Breast epithelium (tissue), 4 donors: ENCODE data around the gene CA14. TPM values are rescaled to one million over a fixed set of nuclear protein-coding genes. Genes with fewer than 3 reads are reported as not detected.
A peak's percentile ranks its signal among the peaks of the same experiment; 100 is the strongest.

Experiments
- DNase-seq, 2 donors: peaks; one replicate each; pipeline ENCODE4 v3.0.0-alpha.2; 2019; ENCODE audit warnings: low spot score in 2 of 2
- H3K27ac ChIP-seq, 2 donors: fragments of 200-600 bp; sonication (generic) in 1 of 2; one replicate each; pipeline ENCODE4 v1.5.1; 2016 to 2019; ENCODE audit warnings: mild to moderate bottlenecking in 1 of 2
- H3K27me3 ChIP-seq, 2 donors: fragments of 200-600 bp; sonication (generic) in 1 of 2; one replicate each; pipeline versions ENCODE4 v1.5.1 to v1.6.0; 2017 to 2019; ENCODE audit warnings: control low read depth in 1 of 2, mild to moderate bottlenecking in 1 of 2
- H3K36me3 ChIP-seq: fragments of 200-600 bp; one replicate; pipeline ENCODE4 v1.5.1; 2019
- H3K4me1 ChIP-seq, 2 donors: fragments of 200-600 bp; sonication (generic); one replicate each; pipeline ENCODE4 v1.5.1; 2016 to 2019; ENCODE audit warnings: control low read depth in 1 of 2
- H3K4me3 ChIP-seq, 3 donors: fragments of 200-600 bp; sonication (generic); 1 replicate in 2 of 3; 2 replicates in 1 of 3; pipeline ENCODE4 v1.5.1; 2016 to 2019; ENCODE audit warnings: mild to moderate bottlenecking in 3 of 3, moderate library complexity in 2 of 3
- H3K9me3 ChIP-seq, 2 donors: fragments of 200-600 bp; sonication (generic) in 1 of 2; one replicate each; pipeline ENCODE4 v1.5.1; 2016 to 2019; ENCODE audit warnings: control low read depth in 1 of 2
- CTCF ChIP-seq, 3 donors: fragments of 450-650 bp; IDR thresholded peaks; one replicate each; pipeline ENCODE4 v1.5.1; 2016 to 2017; ENCODE audit warnings: antibody characterized with exemption in 3 of 3, mild to moderate bottlenecking in 3 of 3, moderate library complexity in 3 of 3
- POLR2A ChIP-seq: fragments of 450-650 bp; IDR thresholded peaks from one replicate; pipeline ENCODE4 v1.6.1; 2016; ENCODE audit warnings: antibody characterized with exemption, mild to moderate bottlenecking, moderate library complexity
- POLR2AphosphoS5 ChIP-seq, 3 donors: sonication (generic); formaldehyde crosslinking; IDR thresholded peaks; one replicate each; pipeline ENCODE4 v1.6.1; 2017; ENCODE audit warnings: antibody characterized with exemption in 3 of 3
- intact Hi-C: fragments of 100-400 bp; cut with DNase I; formaldehyde crosslinking; loops from one replicate; pipeline ENCODE4 v1.15.1; 2023; ENCODE audit warnings: low total_unique reads
- total RNA-seq, 3 donors: library from RNA; depleted of rRNA; stranded (reverse); fragments of >200 nt; gene quantifications; one replicate each; pipeline ENCODE4 v1.1.0, GENCODE V29; 2016

The CA14 gene
- total RNA-seq, 3 donors from 2014 or later: not detected

DNA sequence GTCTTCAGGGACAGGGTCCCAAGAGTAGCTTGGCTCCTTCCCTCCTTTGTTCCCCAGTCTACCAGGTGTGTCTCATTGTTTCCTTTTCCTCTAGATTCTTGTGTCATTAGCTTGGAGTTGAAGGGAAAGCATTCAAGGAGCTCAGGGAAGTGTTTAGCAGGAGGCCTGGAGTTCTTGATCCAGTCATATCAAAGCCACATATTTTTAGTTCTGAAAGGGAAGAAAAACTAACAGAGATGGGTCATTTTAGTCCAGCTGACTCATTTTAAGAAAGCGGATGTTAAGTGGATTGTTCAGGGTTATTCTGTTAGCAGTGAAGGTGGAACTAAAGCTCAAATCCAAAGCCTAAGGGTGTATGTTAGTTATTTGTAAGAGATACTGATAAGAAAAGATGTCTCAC is 15.7 kb downstream of the CA14 start:
- H3K4me1 ChIP-seq: no peaks in the 10 kb centered on the region
- DNase-seq: no peak
- no peaks in the 10 kb centered on the region for H3K36me3 ChIP-seq
- peak overlapping the region; percentile 18 to 48 for H3K27ac ChIP-seq
- TF ChIP-seq POLR2A (no peak), CTCF (IDR thresholded peaks at IDR 0.05) (no peak), POLR2AphosphoS5 (IDR thresholded peaks at IDR 0.05) (no peak)
- intact Hi-C loops: no loop called here
- H3K27me3 ChIP-seq: no peaks in the 10 kb centered on the region
- H3K9me3 ChIP-seq: no peaks in the 10 kb centered on the region
- peak overlapping the region in 2 of 3 donors; percentile 22 to 50 for H3K4me3 ChIP-seq

- peaks cover 0 to 6% of the 10 kb centered on the region in 2 donors for H3K4me1 ChIP-seq
- H3K9me3 ChIP-seq: no peaks in the 10 kb centered on the region
- no peaks in the 10 kb centered on the region for H3K27me3 ChIP-seq
- intact Hi-C loops: no loop called here
- H3K4me3 ChIP-seq: no peak overlapping the region
- H3K27ac ChIP-seq: peak overlapping the region; percentile 89 to 91
- no peak for DNase-seq
- H3K36me3 ChIP-seq: no peaks in the 10 kb centered on the region
- TF ChIP-seq CTCF (IDR thresholded peaks at IDR 0.05) (no peak), POLR2AphosphoS5 (IDR thresholded peaks at IDR 0.05) (no peak), POLR2A (no peak)
Measured at GRCh38 chr1:150280138-150280707, 22.6 kb downstream of the CA14 start.

DNA sequence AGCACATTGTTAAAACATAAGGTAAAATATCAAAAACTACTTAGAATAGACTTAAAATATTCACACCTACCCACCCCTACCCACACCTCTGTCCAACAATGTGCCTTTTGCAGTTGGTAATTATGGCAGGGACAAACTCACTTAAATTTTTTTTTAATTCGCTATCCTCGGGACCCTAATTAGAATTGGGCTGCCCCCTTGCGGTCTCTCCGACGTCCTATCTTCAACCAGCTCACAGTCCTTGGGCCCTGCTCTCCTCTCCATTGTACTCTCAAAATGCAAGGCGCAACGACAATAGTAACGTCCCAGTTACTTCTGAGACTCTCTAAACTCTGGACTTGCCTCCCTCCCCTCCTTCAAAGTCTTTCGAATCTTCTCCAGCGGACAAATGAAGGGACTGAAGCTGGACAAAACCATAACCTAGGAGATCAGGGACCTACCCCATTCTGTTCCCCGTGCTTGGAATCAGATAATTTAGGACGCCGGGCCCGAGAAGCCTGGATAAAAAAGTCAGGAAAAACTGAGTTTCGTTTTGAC is 23.7 kb downstream of the CA14 start:
- H3K4me1 ChIP-seq: peaks cover 0 to 6% of the 10 kb centered on the region in 2 donors
- no peaks in the 10 kb centered on the region for H3K9me3 ChIP-seq
- H3K36me3 ChIP-seq: peaks cover 2% of the 10 kb centered on the region
- intact Hi-C loops: no loop called here
- peak overlapping the region; percentile 89 to 91 for H3K27ac ChIP-seq
- H3K4me3 ChIP-seq: peak overlapping the region; percentile 43 to 75 (median 59)
- TF ChIP-seq CTCF (IDR thresholded peaks at IDR 0.05) (peak; percentile 62 to 70 (median 68)), POLR2AphosphoS5 (IDR thresholded peaks at IDR 0.05) (peak in 1 of 3 donors; percentile 43), POLR2A (no peak)
- H3K27me3 ChIP-seq: no peaks in the 10 kb centered on the region
- peak in 1 of 2 donors; percentile 50 for DNase-seq

DNA sequence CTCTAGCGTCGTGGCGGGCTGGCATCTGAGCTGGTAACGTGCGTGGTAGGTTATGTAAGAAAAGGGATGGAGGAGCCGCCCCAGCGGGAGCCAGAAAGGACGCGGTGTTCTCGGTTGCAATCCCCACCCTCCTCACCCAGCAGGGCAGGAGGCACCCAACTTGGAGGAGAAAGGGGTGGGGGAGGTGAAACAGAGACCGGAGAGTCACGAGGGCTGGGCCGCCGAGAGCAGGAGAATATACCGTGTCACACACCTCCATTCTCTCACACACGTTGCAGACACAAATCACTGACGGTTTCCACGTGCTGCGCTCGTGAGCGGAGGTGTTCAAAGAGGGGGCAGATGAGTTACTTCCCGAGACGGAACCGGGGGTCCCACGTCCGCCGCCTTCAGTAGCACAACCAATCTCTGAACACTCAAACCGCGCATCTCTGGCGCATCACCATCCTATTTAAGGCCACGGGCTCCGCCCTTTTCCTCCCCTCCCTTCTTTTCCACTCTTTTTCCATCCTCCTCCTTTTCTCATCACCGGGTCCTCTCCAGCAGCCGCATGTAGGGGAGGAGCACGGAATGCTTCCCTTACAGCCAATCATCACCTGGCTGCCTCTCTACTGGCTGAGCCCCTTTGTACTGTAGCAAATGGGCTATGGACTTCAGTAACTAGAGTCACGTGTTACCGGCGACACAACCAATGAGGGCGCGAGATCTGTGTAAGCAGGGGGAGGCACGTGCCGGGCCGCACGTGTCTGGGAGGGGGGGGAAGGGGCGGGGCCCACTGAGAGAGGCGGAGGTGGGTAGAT is 24.4 kb downstream of the CA14 start, which contains the start of gene CIART:
Gene CIART (plus strand): TSS at position 797 of the 800 bp plus-strand sequence. CDS start 714 bp downstream, outside the sequence.
- Histone ChIP-seq H3K4me1 (peaks cover 0 to 6% of the 10 kb centered on the region in 2 donors), H3K36me3 (peaks cover 6% of the 10 kb centered on the region), H3K27me3 (no peaks in the 10 kb centered on the region), H3K9me3 (no peaks in the 10 kb centered on the region), H3K4me3 (peak within 1 kb of the TSS; percentile 43 to 75 (median 59)), H3K27ac (peak within 1 kb of the TSS; percentile 89 to 91)
- DNase-seq: peak; percentile 92 to 98
- peak; percentile 40 to 81 (median 67) for TF ChIP-seq POLR2AphosphoS5 (IDR thresholded peaks at IDR 0.05)
- TF ChIP-seq POLR2A: no peak
- intact Hi-C loops: no loop called here

DNA sequence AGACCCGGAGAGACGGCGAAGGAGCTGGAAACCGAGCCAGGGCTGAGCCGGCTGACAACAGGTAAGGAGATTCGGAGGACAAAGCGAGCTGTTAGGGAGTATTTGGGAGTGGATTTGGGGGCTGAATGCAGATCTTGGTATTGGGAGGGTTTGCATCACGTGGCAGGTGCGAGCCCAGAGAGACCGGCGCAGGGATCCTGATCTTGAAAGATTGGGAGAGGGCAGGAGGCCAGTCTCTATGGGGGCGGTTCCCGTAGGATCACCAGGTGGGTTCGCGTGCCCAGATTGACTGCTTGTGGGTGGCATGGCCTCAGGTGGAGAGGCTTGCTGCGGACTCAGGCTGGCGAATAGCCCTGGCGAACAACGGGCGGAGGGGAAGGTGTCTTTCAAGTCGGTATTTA is 25.0 kb downstream of the CA14 start:
- Histone ChIP-seq H3K27me3 (no peaks in the 10 kb centered on the region), H3K27ac (peak overlapping the region; percentile 85 to 91), H3K9me3 (no peaks in the 10 kb centered on the region), H3K4me3 (peak overlapping the region; percentile 43 to 75 (median 59)), H3K4me1 (peaks cover 0 to 6% of the 10 kb centered on the region in 2 donors), H3K36me3 (peaks cover 6% of the 10 kb centered on the region)
- TF ChIP-seq CTCF (IDR thresholded peaks at IDR 0.05): no peak
- TF ChIP-seq POLR2AphosphoS5 (IDR thresholded peaks at IDR 0.05): peak in 2 of 3 donors; percentile 2 to 24
- intact Hi-C loops: no loop called here
- peak; percentile 56 to 60 for DNase-seq
